Thyroid gland (tissue), 4 donors: ENCODE data around the gene NGRN. TPM values are rescaled to one million over a fixed set of nuclear protein-coding genes. Genes with fewer than 3 reads are reported as not detected.

ENCODE experiments used
- DNase-seq, 2 donors: peaks; one replicate each; pipeline ENCODE4 v3.0.0-alpha.2; 2019
- H3K27ac ChIP-seq, 3 donors: fragments of 200-600 bp; sonication (generic); 1 replicate in 2 of 3; 2 replicates in 1 of 3; pipeline ENCODE4 v1.5.1; 2016 to 2019; ENCODE audit warnings: mild to moderate bottlenecking in 1 of 3, moderate library complexity in 1 of 3
- H3K27me3 ChIP-seq: fragments of 200-600 bp; sonication (generic); one replicate; pipeline ENCODE4 v1.5.1; 2019
- H3K36me3 ChIP-seq, 2 donors: fragments of 200-600 bp; sonication (generic); one replicate each; pipeline ENCODE4 v1.5.1; 2016 to 2019
- H3K4me1 ChIP-seq, 2 donors: fragments of 200-600 bp; sonication (generic); one replicate each; pipeline ENCODE4 v1.5.1; 2017 to 2019
- H3K4me3 ChIP-seq, 3 donors: fragments of 200-600 bp; sonication (generic); replicated peaks in 1 of 3; 1 replicate in 2 of 3; 2 replicates in 1 of 3; pipeline ENCODE4 v1.5.1; 2016; ENCODE audit warnings: mild to moderate bottlenecking in 1 of 3
- H3K9me3 ChIP-seq: fragments of 200-600 bp; sonication (generic); one replicate; pipeline ENCODE4 v1.5.1; 2017
- CTCF ChIP-seq, 6 experiments: fragments of 200-600 bp in 3 of 6; fragments of 450-650 bp in 3 of 6; sonication (generic) in 3 of 6; IDR thresholded peaks; one replicate each; pipeline ENCODE4 v1.5.1; 2016 to 2019; ENCODE audit warnings: antibody characterized with exemption in 6 of 6, mild to moderate bottlenecking in 2 of 6, inconsistent platforms in 1 of 6, moderate library complexity in 1 of 6
- POLR2A ChIP-seq, 2 donors: fragments of 450-650 bp; IDR thresholded peaks; one replicate each; pipeline ENCODE4 v1.6.1; 2017; ENCODE audit warnings: antibody characterized with exemption in 2 of 2, mild to moderate bottlenecking in 2 of 2, moderate library complexity in 1 of 2
- WGBS, 2 donors: methylation state at CpG; one replicate each; pipeline ENCODE4 v1.1.5; 2017; 5-methylcytosine and 5-hydroxymethylcytosine counted together
- intact Hi-C: fragments of 100-400 bp; cut with DNase I; formaldehyde crosslinking; loops from one replicate; pipeline ENCODE4 v1.15.1; 2023
- total RNA-seq, 4 donors: library from RNA; depleted of rRNA; stranded (reverse); fragments of >200 nt; gene quantifications; one replicate each; pipeline ENCODE4 v1.2.3, GENCODE V29; 2016

NGRN gene
- total RNA-seq, 4 donors from 2014 or later: 80.7 to 159 (median 96.4) TPM

DNA sequence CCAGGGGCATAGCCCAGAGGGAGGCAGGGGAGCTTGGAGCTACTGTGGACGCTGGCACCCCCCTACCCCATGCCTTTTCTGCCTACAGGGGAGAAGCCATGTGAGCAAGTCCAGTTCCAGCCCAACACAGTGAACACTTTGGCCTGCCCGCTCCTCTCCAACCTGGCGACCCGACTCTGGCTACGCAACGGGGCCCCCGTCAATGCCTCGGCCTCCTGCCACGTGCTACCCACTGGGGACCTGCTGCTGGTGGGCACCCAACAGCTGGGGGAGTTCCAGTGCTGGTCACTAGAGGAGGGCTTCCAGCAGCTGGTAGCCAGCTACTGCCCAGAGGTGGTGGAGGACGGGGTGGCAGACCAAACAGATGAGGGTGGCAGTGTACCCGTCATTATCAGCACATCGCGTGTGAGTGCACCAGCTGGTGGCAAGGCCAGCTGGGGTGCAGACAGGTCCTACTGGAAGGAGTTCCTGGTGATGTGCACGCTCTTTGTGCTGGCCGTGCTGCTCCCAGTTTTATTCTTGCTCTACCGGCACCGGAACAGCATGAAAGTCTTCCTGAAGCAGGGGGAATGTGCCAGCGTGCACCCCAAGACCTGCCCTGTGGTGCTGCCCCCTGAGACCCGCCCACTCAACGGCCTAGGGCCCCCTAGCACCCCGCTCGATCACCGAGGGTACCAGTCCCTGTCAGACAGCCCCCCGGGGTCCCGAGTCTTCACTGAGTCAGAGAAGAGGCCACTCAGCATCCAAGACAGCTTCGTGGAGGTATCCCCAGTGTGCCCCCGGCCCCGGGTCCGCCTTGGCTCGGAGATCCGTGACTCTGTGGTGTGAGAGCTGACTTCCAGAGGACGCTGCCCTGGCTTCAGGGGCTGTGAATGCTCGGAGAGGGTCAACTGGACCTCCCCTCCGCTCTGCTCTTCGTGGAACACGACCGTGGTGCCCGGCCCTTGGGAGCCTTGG, 37.4 kb upstream of the NGRN start:
- no peak overlapping the region for H3K4me3 ChIP-seq
- TF ChIP-seq CTCF (IDR thresholded peaks at IDR 0.05): no peak
- no peak for TF ChIP-seq POLR2A (IDR thresholded peaks at IDR 0.05)
- intact Hi-C loops: no loop called here
- H3K9me3 ChIP-seq: no peaks in the 10 kb centered on the region
- WGBS, 2 donors: 93 to 95% methylated on average over 27 to 30 of the region's 38 CpGs
- H3K27ac ChIP-seq: no peak overlapping the region
- DNase-seq: no peak
- no peaks in the 10 kb centered on the region for H3K27me3 ChIP-seq
- H3K4me1 ChIP-seq: peaks cover 16% of the 10 kb centered on the region in 2 donors
- H3K36me3 ChIP-seq: peaks cover 66 to 74% of the 10 kb centered on the region in 2 donors

DNA sequence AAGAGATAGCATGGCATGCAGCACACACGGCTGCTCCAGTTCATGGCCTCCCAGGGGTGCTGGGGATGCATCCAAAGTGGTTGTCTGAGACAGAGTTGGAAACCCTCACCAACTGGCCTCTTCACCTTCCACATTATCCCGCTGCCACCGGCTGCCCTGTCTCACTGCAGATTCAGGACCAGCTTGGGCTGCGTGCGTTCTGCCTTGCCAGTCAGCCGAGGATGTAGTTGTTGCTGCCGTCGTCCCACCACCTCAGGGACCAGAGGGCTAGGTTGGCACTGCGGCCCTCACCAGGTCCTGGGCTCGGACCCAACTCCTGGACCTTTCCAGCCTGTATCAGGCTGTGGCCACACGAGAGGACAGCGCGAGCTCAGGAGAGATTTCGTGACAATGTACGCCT, 36.5 kb upstream of the NGRN start:
- no peaks in the 10 kb centered on the region for H3K9me3 ChIP-seq
- peaks cover 59 to 66% of the 10 kb centered on the region in 2 donors for H3K36me3 ChIP-seq
- TF ChIP-seq CTCF (IDR thresholded peaks at IDR 0.05): no peak
- no peak for TF ChIP-seq POLR2A (IDR thresholded peaks at IDR 0.05)
- peaks cover 16% of the 10 kb centered on the region in 2 donors for H3K4me1 ChIP-seq
- intact Hi-C loops: no loop called here
- 85 to 94% methylated on average over 6 to 15 of the region's 15 CpGs for WGBS, 2 donors
- DNase-seq: no peak
- H3K27ac ChIP-seq: no peak overlapping the region
- no peaks in the 10 kb centered on the region for H3K27me3 ChIP-seq
- H3K4me3 ChIP-seq: no peak overlapping the region

- Histone ChIP-seq H3K9me3 (no peaks in the 10 kb centered on the region), H3K27ac (peak overlapping the region in 1 of 3 donors; percentile 33), H3K36me3 (peaks cover 48 to 54% of the 10 kb centered on the region in 2 donors), H3K4me1 (peaks cover 20 to 23% of the 10 kb centered on the region in 2 donors), H3K27me3 (no peaks in the 10 kb centered on the region), H3K4me3 (no peak overlapping the region)
- intact Hi-C loops: no loop called here
- no peak for TF ChIP-seq CTCF (IDR thresholded peaks at IDR 0.05)
- no peak for TF ChIP-seq POLR2A (IDR thresholded peaks at IDR 0.05)
- DNase-seq: peak in 1 of 2 donors; percentile 15
- 63 to 68% methylated on average over 12 of the region's 12 CpGs for WGBS, 2 donors
Measured at GRCh38 chr15:90230071-90230494, 35.4 kb upstream of the NGRN start.

- 83 to 91% methylated on average over 7 of the region's 8 CpGs for WGBS, 2 donors
- no peak for DNase-seq
- peaks cover 42 to 49% of the 10 kb centered on the region in 2 donors for H3K36me3 ChIP-seq
- intact Hi-C loops: no loop called here
- H3K4me3 ChIP-seq: no peak overlapping the region
- TF ChIP-seq CTCF (IDR thresholded peaks at IDR 0.05) (no peak), POLR2A (IDR thresholded peaks at IDR 0.05) (no peak)
- no peaks in the 10 kb centered on the region for H3K9me3 ChIP-seq
- peak overlapping the region in 2 of 3 donors; percentile 42 to 43 for H3K27ac ChIP-seq
- peaks cover 20 to 25% of the 10 kb centered on the region in 2 donors for H3K4me1 ChIP-seq
- no peaks in the 10 kb centered on the region for H3K27me3 ChIP-seq
Measured at GRCh38 chr15:90230610-90231009, 34.9 kb upstream of the NGRN start.
